Measurements from ENCODE around the gene BORCS6.

The BORCS6 gene

GRCh38 chr17:8150194-8151119, 39.5 kb downstream of the BORCS6 start:
- FAIRE-seq (no peak), DNase-seq (ENCODE audit: insufficient read length, low spot score) (no peak)
- no peak for TF ChIP-seq TAF1 (IDR thresholded peaks at IDR 0.05; ENCODE audit: low read depth, low read length)
- peak; percentile 47; the same call in 1 of the 2 replicates for TF ChIP-seq POU2F2 (IDR thresholded peaks at IDR 0.05; ENCODE audit: low read depth, low read length)

DNA sequence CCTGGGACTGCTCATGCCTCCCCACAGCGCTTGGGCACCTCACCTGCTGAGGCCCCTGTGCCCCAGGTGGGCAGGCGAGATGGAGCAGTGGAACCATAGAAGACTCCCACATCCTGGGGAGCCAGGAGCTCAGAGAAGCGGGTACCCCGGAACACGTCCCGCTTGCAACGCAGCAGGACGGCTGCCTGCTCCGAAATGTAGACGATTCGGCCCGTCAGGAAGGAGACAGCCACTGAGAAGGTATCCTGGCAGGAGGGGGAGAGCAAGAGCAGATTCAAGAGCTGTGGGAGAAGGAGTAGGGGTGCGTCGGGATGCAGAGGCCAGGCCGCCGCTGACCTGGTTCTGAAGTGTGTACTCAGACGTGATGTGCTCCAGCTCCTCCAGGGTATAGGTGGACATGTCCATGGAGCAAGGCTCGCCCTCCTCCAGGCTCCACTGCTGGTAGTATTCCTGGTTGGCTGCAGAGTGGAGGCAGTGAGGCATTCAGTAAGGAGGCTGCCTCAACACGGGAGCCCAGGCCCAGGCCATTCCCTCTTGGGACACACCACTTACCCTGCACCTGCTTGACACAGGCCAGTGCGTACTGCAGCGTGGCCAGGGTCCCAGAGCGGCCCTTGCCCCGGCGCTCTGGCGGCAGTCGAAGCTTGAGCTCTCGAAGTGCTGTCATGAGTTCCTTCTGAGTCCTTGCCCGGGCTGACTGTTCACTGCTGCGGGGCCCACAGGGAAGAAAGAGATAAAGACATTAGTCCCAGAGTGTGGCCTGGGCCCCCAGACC, 40.4 kb downstream of the BORCS6 start:
- FAIRE-seq (no peak), DNase-seq (ENCODE audit: insufficient read length, low spot score) (no peak)
- TF ChIP-seq TAF1 (IDR thresholded peaks at IDR 0.05; ENCODE audit: low read depth, low read length) (no peak), POLR2AphosphoS5 (IDR thresholded peaks at IDR 0.05; ENCODE audit: low read depth, low read length) (no peak), SPI1 (IDR thresholded peaks at IDR 0.05; ENCODE audit: low read depth, low read length) (no peak), POU2F2 (IDR thresholded peaks at IDR 0.05; ENCODE audit: low read depth, low read length) (no peak), POLR2A (IDR thresholded peaks at IDR 0.05; ENCODE audit: low read depth, low read length) (no peak), PAX5 (IDR thresholded peaks at IDR 0.05; ENCODE audit: insufficient read depth, low read length, severe bottlenecking) (no peak)

DNA sequence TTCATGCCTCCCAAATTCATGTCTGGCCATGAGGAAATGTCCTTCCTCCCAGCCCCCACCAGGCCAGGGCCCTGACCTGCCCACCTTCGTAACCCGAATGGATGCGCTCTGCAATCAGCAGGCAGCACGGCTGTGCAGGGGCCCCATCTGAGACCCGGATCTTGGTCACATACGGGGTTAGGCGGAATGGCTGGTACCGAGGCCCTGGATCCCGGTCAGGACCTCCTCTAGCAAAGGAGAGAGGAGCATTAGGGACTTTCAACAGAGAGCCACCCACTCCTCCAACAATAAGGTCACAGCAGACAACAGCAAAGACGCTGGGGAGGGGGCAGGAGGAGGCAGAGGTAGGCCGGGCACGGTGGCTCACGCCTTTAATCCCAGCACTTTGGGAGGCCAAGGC, 41.4 kb downstream of the BORCS6 start:
- DNase-seq (ENCODE audit: insufficient read length, low spot score) (no peak), FAIRE-seq (no peak)

GRCh38 chr17:8147805-8148404, 42.1 kb downstream of the BORCS6 start:
- FAIRE-seq (no peak), DNase-seq (ENCODE audit: insufficient read length, low spot score) (no peak)
- TF ChIP-seq POLR2AphosphoS5 (IDR thresholded peaks at IDR 0.05; ENCODE audit: low read depth, low read length) = no peak
- TF ChIP-seq TAF1 (IDR thresholded peaks at IDR 0.05; ENCODE audit: low read depth, low read length) = no peak
- TF ChIP-seq SPI1 (IDR thresholded peaks at IDR 0.05; ENCODE audit: low read depth, low read length) = no peak
- TF ChIP-seq PAX5 (IDR thresholded peaks at IDR 0.05; ENCODE audit: insufficient read depth, low read length, severe bottlenecking) = no peak
- no peak for TF ChIP-seq POLR2A (IDR thresholded peaks at IDR 0.05; ENCODE audit: low read depth, low read length)
- TF ChIP-seq POU2F2 (IDR thresholded peaks at IDR 0.05; ENCODE audit: low read depth, low read length) = no peak

More for the DNA sequence above, 41.4 kb downstream of the BORCS6 start:
- TF ChIP-seq PAX5 (IDR thresholded peaks at IDR 0.05; ENCODE audit: insufficient read depth, low read length, severe bottlenecking) (no peak), POLR2A (IDR thresholded peaks at IDR 0.05; ENCODE audit: low read depth, low read length) (no peak), TAF1 (IDR thresholded peaks at IDR 0.05; ENCODE audit: low read depth, low read length) (no peak), SPI1 (IDR thresholded peaks at IDR 0.05; ENCODE audit: low read depth, low read length) (no peak), POLR2AphosphoS5 (IDR thresholded peaks at IDR 0.05; ENCODE audit: low read depth, low read length) (no peak), POU2F2 (IDR thresholded peaks at IDR 0.05; ENCODE audit: low read depth, low read length) (no peak)

DNA sequence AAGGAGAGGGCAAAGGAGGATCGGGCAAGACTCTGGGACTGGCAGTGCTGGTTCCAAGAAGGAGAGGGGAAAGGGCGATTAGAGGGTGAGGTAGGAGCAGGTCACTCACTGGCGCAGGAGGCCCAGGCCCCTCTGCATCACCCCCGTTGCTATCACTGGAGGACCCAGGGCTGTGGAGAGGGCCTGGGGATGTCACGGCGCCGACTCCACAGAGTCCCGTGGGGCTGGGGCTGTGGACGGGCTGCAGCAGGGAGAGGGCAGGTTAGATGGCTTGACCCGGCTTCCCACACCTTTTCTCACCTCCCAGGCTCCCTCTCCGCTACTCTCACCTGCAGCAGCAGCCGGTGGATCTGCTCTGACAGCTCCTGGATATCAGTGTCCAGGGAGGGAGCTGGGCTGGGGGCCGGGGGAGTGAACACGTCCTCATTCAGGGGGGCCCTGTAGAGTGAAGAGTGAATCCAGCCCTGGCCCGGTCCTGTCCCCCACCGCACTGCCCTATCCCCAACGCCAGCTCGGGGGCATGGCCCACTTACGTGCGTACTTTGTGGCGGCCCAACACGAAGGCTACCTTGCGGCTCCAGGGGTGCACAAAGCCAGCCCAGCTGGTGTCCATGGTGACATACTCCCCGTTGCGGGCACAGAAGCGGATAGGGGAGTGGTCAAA, 42.7 kb downstream of the BORCS6 start:
- TF ChIP-seq TAF1 (IDR thresholded peaks at IDR 0.05; ENCODE audit: low read depth, low read length) (no peak), SPI1 (IDR thresholded peaks at IDR 0.05; ENCODE audit: low read depth, low read length) (no peak)
- FAIRE-seq (no peak), DNase-seq (ENCODE audit: insufficient read length, low spot score) (no peak)

- no peak for TF ChIP-seq SPI1 (IDR thresholded peaks at IDR 0.05; ENCODE audit: low read depth, low read length)
- no peak for TF ChIP-seq POU2F2 (IDR thresholded peaks at IDR 0.05; ENCODE audit: low read depth, low read length)
- TF ChIP-seq TAF1 (IDR thresholded peaks at IDR 0.05; ENCODE audit: low read depth, low read length) = no peak
- TF ChIP-seq POLR2A (IDR thresholded peaks at IDR 0.05; ENCODE audit: low read depth, low read length) = no peak
- no peak for TF ChIP-seq POLR2AphosphoS5 (IDR thresholded peaks at IDR 0.05; ENCODE audit: low read depth, low read length)
- no peak for TF ChIP-seq PAX5 (IDR thresholded peaks at IDR 0.05; ENCODE audit: insufficient read depth, low read length, severe bottlenecking)
- FAIRE-seq (no peak), DNase-seq (ENCODE audit: insufficient read length, low spot score) (no peak)
Measured at GRCh38 chr17:8146381-8147140, 43.4 kb downstream of the BORCS6 start.

GRCh38 chr17:8145811-8146210, 44.2 kb downstream of the BORCS6 start:
- DNase-seq (ENCODE audit: insufficient read length, low spot score) (no peak), FAIRE-seq (no peak)
- no peak for TF ChIP-seq POLR2AphosphoS5 (IDR thresholded peaks at IDR 0.05; ENCODE audit: low read depth, low read length)

- TF ChIP-seq POLR2A (IDR thresholded peaks at IDR 0.05; ENCODE audit: low read depth, low read length) (no peak; the same call in 1 of the 2 replicates), PAX5 (IDR thresholded peaks at IDR 0.05; ENCODE audit: insufficient read depth, low read length, severe bottlenecking) (no peak), SPI1 (IDR thresholded peaks at IDR 0.05; ENCODE audit: low read depth, low read length) (no peak)
- FAIRE-seq = no peak
- no peak for DNase-seq (ENCODE audit: insufficient read length, low spot score)
Measured at GRCh38 chr17:8144401-8145231, 45.4 kb downstream of the BORCS6 start.
